AG04450 (cell line): Measurements from ENCODE around the gene MAD2L1. TPM values are rescaled to one million over a fixed set of nuclear protein-coding genes. Genes with fewer than 3 reads are reported as not detected.

Experiments used
- CTCF ChIA-PET: fragments of 300-600, 350-600 bp; formaldehyde crosslinking; extraction: SDS; loops from one replicate; lab custom pipeline; 2022; ENCODE audit warnings: antibody characterized with exemption, inconsistent platforms; lab: Charles Lee
- POLR2A ChIA-PET: fragments of 350-600 bp; formaldehyde crosslinking; extraction: SDS; loops from one replicate; lab custom pipeline; 2021; ENCODE audit warnings: antibody characterized with exemption, inconsistent platforms; lab: Yijun Ruan, JAX
- DNase-seq: peaks from one replicate; pipeline ENCODE4 v3.0.0-alpha.2; 2011; ENCODE audit warnings: low read depth, low spot score
- H3K27ac ChIP-seq: one replicate; pipeline ENCODE4 v1.5.1; 2012; ENCODE audit warnings: low read depth, low read length, control low read depth
- H3K27me3 ChIP-seq: one replicate; pipeline ENCODE4 v1.6.0; 2012; ENCODE audit warnings: low read length; ENCODE audit not compliant: control insufficient read depth, insufficient read depth
- H3K4me3 ChIP-seq: 2 replicates; pipeline ENCODE4 v1.5.1; 2011; ENCODE audit warnings: mild to moderate bottlenecking, low read depth, low read length, control low read depth
- H3K9me3 ChIP-seq: 2 replicates; pipeline ENCODE4 v1.5.1; 2012; ENCODE audit warnings: low read length; ENCODE audit not compliant: control insufficient read depth, insufficient read depth
- polyA plus RNA-seq: library from polyadenylated mRNA; depleted of rRNA; stranded (reverse); fragments of >200 nt; gene quantifications from 2 replicates; pipeline ENCODE4 v1.2.3, GENCODE V29; 2011
- TF ChIP-seq, protein P1 (sequence below): IDR thresholded peaks from 2 replicates; pipeline ENCODE4 v1.5.1; 2011; ENCODE audit warnings: low read depth, low read length, control low read depth, inconsistent platforms

MAD2L1 gene
- polyA plus RNA-seq, 1 experiment, result 18.6 TPM

DNA sequence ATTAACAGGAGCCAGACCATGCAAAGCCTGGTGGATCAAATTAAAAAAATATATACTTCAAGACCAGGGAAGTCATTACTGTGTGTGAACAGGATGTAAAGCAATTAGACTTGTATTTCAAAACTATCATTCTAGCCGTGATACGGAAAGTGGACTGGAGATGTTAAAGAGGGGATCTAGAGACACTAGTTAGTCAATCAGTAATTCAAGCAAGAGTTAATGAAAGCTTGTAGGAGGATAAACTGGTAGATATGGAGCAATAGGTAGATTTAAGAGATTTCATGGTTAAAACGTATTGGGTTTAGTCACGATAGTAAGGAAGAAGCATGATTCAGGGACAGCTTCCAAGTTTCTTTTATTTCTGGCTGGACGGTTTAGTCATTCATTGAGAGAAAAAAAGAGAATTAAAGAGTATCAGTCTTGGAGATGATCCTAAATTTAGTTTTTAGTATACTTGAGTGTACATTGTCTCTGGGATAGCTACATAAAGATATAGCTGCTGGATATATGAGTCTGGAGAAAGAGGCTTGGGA, 3.9 kb downstream of the MAD2L1 start:
- CTCF ChIA-PET, result interaction anchor here (0.9 to 1.3 kb wide), 2 partner anchors 434 to 504 kb away, joined by 3 to 5 read pairs; partner anchors contain the start of gene PDE5A
- POLR2A ChIA-PET, result no interaction called here
- Histone ChIP-seq H3K27ac (no peak overlapping the region), H3K9me3 (no peaks in the 10 kb centered on the region), H3K4me3 (no peak overlapping the region), H3K27me3 (no peaks in the 10 kb centered on the region)
- no peak for DNase-seq
- TF ChIP-seq, protein P1, sequence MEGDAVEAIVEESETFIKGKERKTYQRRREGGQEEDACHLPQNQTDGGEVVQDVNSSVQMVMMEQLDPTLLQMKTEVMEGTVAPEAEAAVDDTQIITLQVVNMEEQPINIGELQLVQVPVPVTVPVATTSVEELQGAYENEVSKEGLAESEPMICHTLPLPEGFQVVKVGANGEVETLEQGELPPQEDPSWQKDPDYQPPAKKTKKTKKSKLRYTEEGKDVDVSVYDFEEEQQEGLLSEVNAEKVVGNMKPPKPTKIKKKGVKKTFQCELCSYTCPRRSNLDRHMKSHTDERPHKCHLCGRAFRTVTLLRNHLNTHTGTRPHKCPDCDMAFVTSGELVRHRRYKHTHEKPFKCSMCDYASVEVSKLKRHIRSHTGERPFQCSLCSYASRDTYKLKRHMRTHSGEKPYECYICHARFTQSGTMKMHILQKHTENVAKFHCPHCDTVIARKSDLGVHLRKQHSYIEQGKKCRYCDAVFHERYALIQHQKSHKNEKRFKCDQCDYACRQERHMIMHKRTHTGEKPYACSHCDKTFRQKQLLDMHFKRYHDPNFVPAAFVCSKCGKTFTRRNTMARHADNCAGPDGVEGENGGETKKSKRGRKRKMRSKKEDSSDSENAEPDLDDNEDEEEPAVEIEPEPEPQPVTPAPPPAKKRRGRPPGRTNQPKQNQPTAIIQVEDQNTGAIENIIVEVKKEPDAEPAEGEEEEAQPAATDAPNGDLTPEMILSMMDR, result no peak

DNA sequence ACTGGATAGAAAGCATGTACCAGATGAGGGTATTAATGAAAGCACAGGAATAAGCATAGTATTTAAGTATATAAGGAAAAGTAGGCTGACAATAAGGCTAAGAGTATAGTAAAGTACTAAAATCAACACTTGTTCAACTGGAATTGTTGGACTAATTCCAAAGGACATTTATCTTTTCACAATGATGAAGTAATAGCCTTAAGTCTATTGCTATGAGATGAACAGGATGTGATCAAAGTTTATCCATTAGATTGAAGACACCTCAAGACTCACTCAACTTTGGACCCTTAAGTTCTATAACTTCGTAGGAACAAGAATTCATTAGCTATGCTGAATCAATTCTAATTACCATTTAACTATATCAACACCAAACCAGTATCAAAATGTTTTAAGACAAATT, 7.6 kb downstream of the MAD2L1 start:
- CTCF ChIA-PET, result interaction anchor here (1.2 to 11.4 kb wide), 3 partner anchors 8 to 745 kb away, joined by 3 to 175 read pairs (median 5); partner anchors contain the start of gene PDE5A
- TF ChIP-seq, protein P1, result no peak
- DNase-seq, result no peak
- POLR2A ChIA-PET, result no interaction called here
- Histone ChIP-seq H3K4me3 (no peak overlapping the region), H3K27me3 (no peaks in the 10 kb centered on the region), H3K27ac (no peak overlapping the region), H3K9me3 (no peaks in the 10 kb centered on the region)

DNA sequence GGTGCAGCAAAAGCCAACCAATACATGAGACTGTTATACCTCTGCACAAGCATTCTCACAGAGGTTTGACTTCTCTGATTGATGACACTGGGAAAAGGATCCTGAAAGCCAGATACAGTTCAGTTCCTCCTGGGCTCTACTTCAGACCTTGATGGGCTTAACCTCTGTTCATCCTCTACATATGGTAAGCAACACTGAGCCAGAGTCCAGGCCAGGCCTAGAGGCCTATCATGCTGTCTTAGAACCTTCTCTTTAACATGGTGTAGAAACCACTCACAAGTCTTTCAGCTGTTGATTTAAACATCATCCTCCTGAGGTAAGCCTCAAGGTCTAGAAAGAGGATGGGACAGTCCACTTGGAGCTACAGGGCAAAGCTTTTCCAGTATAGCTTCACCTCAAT, 9.2 kb downstream of the MAD2L1 start:
- Histone ChIP-seq H3K9me3 (no peaks in the 10 kb centered on the region), H3K4me3 (no peak overlapping the region), H3K27me3 (no peaks in the 10 kb centered on the region), H3K27ac (no peak overlapping the region)
- CTCF ChIA-PET, result interaction anchor here (0.5 to 11.4 kb wide), 22 partner anchors 8 to 744 kb away, joined by 3 to 175 read pairs (median 5); partner anchors contain the start of gene PDE5A
- DNase-seq, result no peak
- POLR2A ChIA-PET, result interaction anchor here (2.7 kb wide), 1 partner anchor 429 kb away, joined by 19 read pairs; the partner anchor contains the start of gene PDE5A
- TF ChIP-seq, protein P1, result no peak

DNA sequence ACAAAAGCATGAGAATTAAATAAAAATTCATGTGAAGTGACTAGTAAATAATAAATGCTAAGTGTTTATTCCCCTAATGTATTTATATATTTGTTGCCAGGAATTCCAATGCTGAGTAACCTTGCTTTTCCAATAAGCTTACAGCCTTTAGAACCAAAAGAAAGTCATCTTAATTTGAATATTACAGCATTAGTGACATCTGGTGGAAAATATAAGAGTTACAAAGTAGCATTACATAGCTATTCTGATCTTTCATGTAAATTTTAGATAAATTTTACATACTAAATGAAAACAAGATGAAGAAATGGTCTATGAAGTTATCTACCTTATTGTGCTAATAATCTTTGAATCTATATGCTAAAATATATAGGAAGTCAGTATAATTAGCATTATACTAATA, 10.4 kb downstream of the MAD2L1 start:
- H3K9me3 ChIP-seq, result no peaks in the 10 kb centered on the region
- CTCF ChIA-PET, result interaction anchor here (0.6 to 11.4 kb wide), 36 partner anchors 9 to 1073 kb away, joined by 3 to 175 read pairs (median 4); partner anchors contain the start of gene PDE5A
- TF ChIP-seq, protein P1, result peak; percentile 38; the same call in 1 of the 2 replicates
- POLR2A ChIA-PET, result interaction anchor here (0.7 to 2.7 kb wide), 3 partner anchors 321 to 1015 kb away, joined by 3 to 19 read pairs (median 5); partner anchors contain the start of gene PDE5A
- DNase-seq, result no peak
- H3K27ac ChIP-seq, result no peak overlapping the region
- H3K4me3 ChIP-seq, result no peak overlapping the region
- no peaks in the 10 kb centered on the region for H3K27me3 ChIP-seq

DNA sequence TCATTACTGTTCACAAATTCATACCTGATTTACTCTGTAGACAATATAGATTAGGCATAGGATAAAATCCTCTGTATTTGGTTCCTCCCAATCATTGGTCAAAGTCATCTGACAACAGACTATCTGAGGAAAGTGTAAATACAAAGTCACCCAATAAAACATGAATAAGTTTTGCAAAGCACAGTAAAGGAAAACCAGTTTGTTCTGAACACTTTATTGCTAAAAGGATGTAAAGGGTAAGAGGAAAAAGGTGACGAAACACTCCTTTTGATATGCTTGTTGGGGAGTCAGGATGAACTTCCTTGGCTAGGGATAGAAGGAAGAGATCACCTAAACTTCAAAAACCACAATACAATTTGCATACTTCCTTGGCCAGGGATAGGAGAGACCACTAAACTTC, 10.9 kb downstream of the MAD2L1 start:
- POLR2A ChIA-PET, result interaction anchor here (1.1 to 2.7 kb wide), 2 partner anchors 321 to 428 kb away, joined by 5 to 19 read pairs; partner anchors contain the start of gene PDE5A

More for the DNA sequence above, 10.9 kb downstream of the MAD2L1 start:
- TF ChIP-seq, protein P1, result no peak
- no peak for DNase-seq
- Histone ChIP-seq H3K27ac (no peak overlapping the region), H3K4me3 (no peak overlapping the region), H3K9me3 (no peaks in the 10 kb centered on the region), H3K27me3 (no peaks in the 10 kb centered on the region)
- CTCF ChIA-PET, result interaction anchor here (0.9 to 11.4 kb wide), 21 partner anchors 10 to 1072 kb away, joined by 3 to 175 read pairs (median 5); partner anchors contain the start of gene PDE5A
